ENCODE measurements around the gene MMP28.

Gene MMP28

GRCh38 chr17:35801583-35802224 is 6.3 kb upstream of the MMP28 start:
- DNase-seq (ENCODE audit: low read depth in 1 of 2, low spot score in 1 of 2), result no peak

- no peak for DNase-seq (ENCODE audit: low read depth in 1 of 2, low spot score in 1 of 2)
Measured at GRCh38 chr17:35799942-35800341, 4.5 kb upstream of the MMP28 start.

- DNase-seq (ENCODE audit: low read depth in 1 of 2, low spot score in 1 of 2), result no peak
Measured at GRCh38 chr17:35797918-35798317, 2.5 kb upstream of the MMP28 start.

- no peak for DNase-seq (ENCODE audit: low read depth in 1 of 2, low spot score in 1 of 2)
Measured at GRCh38 chr17:35797370-35797769, 1.9 kb upstream of the MMP28 start.

- no peak for DNase-seq (ENCODE audit: low read depth in 1 of 2, low spot score in 1 of 2)
Measured at GRCh38 chr17:35796942-35797341, 1.5 kb upstream of the MMP28 start.

GRCh38 chr17:35795871-35796265 is 427 bp upstream of the MMP28 start:
- no peak for DNase-seq (ENCODE audit: low read depth in 1 of 2, low spot score in 1 of 2)

- DNase-seq (ENCODE audit: low read depth in 1 of 2, low spot score in 1 of 2), result no peak
Measured at GRCh38 chr17:35793257-35793656, 2.2 kb downstream of the MMP28 start.

GRCh38 chr17:35791681-35792350 is 3.6 kb downstream of the MMP28 start:
- no peak for DNase-seq (ENCODE audit: low read depth in 1 of 2, low spot score in 1 of 2)

GRCh38 chr17:35790841-35791240 is 4.6 kb downstream of the MMP28 start:
- no peak for DNase-seq (ENCODE audit: low read depth in 1 of 2, low spot score in 1 of 2)

GRCh38 chr17:35788477-35789368 is 6.7 kb downstream of the MMP28 start:
- no peak for DNase-seq (ENCODE audit: low read depth in 1 of 2, low spot score in 1 of 2)

- no peak for DNase-seq (ENCODE audit: low read depth in 1 of 2, low spot score in 1 of 2)
Measured at GRCh38 chr17:35786941-35787432, 8.5 kb downstream of the MMP28 start.

- DNase-seq (ENCODE audit: low read depth in 1 of 2, low spot score in 1 of 2), result no peak
Measured at GRCh38 chr17:35784895-35785294, 10.5 kb downstream of the MMP28 start.

GRCh38 chr17:35780950-35781349 is 14.5 kb downstream of the MMP28 start:
- no peak for DNase-seq (ENCODE audit: low read depth in 1 of 2, low spot score in 1 of 2)

- no peak for DNase-seq (ENCODE audit: low read depth in 1 of 2, low spot score in 1 of 2)
Measured at GRCh38 chr17:35778641-35779196, 16.7 kb downstream of the MMP28 start.

- DNase-seq (ENCODE audit: low read depth in 1 of 2, low spot score in 1 of 2), result no peak
Measured at GRCh38 chr17:35775583-35775982, 19.9 kb downstream of the MMP28 start.

GRCh38 chr17:35775039-35775438 is 20.4 kb downstream of the MMP28 start:
- DNase-seq (ENCODE audit: low read depth in 1 of 2, low spot score in 1 of 2), result no peak

GRCh38 chr17:35774499-35774898 is 20.9 kb downstream of the MMP28 start:
- DNase-seq (ENCODE audit: low read depth in 1 of 2, low spot score in 1 of 2), result no peak

GRCh38 chr17:35773679-35774425 is 21.6 kb downstream of the MMP28 start:
- no peak for DNase-seq (ENCODE audit: low read depth in 1 of 2, low spot score in 1 of 2)

GRCh38 chr17:35773129-35773528 is 22.3 kb downstream of the MMP28 start:
- no peak for DNase-seq (ENCODE audit: low read depth in 1 of 2, low spot score in 1 of 2)

GRCh38 chr17:35769895-35770486 is 25.4 kb downstream of the MMP28 start:
- DNase-seq (ENCODE audit: low read depth in 1 of 2, low spot score in 1 of 2), result no peak

Data from activated CD4-positive, alpha-beta T cell treated with anti-CD3 and anti-CD28 coated beads, Interleukin-2, amount 50 U/mL, for 24 hours (primary cell).